Stomach (tissue), 4 donors: ENCODE measurements around the gene GMDS.

ENCODE experiments used
- EP300 ChIP-seq: sonication (generic); formaldehyde crosslinking; IDR thresholded peaks from one replicate; pipeline ENCODE4 v1.6.1; 2017; ENCODE audit warnings: antibody characterized with exemption
- POLR2AphosphoS5 ChIP-seq, 3 donors: sonication (generic); formaldehyde crosslinking; IDR thresholded peaks; one replicate each; pipeline ENCODE4 v1.6.1; 2016; ENCODE audit warnings: antibody characterized with exemption in 3 of 3
- TF ChIP-seq, protein P1 (sequence below), 7 experiments: fragments of 450-650 bp in 4 of 7; fragments of 200-600 bp in 3 of 7; sonication (generic) in 3 of 7; IDR thresholded peaks; one replicate each; pipeline ENCODE4 v1.5.1; 2016 to 2019; ENCODE audit warnings: antibody characterized with exemption in 7 of 7, control low read depth in 2 of 7, mild to moderate bottlenecking in 1 of 7

DNA sequence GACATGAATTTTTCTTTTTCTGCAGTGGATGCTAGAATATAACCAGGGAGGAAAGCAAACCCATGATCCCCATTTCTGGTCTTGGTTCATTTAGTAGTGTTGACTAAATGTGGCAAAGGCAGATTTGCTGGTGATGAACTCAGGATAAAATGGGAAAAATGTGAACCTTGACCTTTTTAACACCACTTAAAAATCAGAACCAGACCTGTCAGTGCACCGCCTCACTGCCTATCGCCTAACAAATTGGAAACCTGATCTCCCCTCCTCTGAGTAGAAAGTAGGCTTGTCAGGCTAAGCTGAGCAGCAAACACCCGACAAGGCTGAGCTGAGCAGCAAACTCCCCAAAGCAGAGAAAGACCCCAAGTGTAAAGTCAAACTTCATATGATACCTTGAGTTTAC is 380.9 kb downstream of the GMDS start:
- TF ChIP-seq, protein P1, sequence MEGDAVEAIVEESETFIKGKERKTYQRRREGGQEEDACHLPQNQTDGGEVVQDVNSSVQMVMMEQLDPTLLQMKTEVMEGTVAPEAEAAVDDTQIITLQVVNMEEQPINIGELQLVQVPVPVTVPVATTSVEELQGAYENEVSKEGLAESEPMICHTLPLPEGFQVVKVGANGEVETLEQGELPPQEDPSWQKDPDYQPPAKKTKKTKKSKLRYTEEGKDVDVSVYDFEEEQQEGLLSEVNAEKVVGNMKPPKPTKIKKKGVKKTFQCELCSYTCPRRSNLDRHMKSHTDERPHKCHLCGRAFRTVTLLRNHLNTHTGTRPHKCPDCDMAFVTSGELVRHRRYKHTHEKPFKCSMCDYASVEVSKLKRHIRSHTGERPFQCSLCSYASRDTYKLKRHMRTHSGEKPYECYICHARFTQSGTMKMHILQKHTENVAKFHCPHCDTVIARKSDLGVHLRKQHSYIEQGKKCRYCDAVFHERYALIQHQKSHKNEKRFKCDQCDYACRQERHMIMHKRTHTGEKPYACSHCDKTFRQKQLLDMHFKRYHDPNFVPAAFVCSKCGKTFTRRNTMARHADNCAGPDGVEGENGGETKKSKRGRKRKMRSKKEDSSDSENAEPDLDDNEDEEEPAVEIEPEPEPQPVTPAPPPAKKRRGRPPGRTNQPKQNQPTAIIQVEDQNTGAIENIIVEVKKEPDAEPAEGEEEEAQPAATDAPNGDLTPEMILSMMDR (IDR thresholded peaks at IDR 0.05): no peak
- no peak for TF ChIP-seq POLR2AphosphoS5 (IDR thresholded peaks at IDR 0.05)
- no peak for TF ChIP-seq EP300
